DMS153 treated with DMSO at 0.1 percent for 48 hours (cell line): ENCODE measurements around the gene PLA2G2E.
A peak's percentile ranks its signal among the peaks of the same experiment; 100 is the strongest.
"Not testable (repeated sequence)": the region's sequence is repeated elsewhere in the genome, so short reads cannot be mapped to it uniquely, and the experiment has no call there.

ENCODE experiments used
- DNase-seq: peaks from one replicate; lab custom pipeline; 2025; ENCODE audit not compliant: unreplicated experiment; lab: John Stamatoyannopoulos, UW

Gene PLA2G2E

DNA sequence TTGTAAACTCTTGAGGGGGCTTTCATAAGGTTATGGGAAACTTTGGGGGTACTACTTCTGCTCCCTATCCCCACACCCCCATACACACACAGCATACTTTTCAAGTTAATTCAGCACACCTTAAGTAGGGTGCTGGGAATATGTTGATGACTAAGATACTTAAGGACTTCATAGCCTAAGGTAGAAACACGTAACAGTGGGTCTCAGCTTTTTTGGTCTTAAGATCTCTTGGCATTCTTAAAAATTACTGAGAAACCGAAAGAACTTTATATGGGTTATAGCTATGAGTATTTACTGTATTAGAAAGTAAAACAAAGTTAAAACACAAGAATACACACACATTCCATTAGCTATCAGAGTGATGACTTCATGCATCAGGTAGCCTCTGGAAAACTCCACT, 39.1 kb downstream of the PLA2G2E start:
- no peak for DNase-seq

- DNase-seq: peak; percentile 95
Observed at GRCh38 chr1:19882111-19883071, 41.0 kb downstream of the PLA2G2E start, which contains the start of gene OTUD3. Gene OTUD3 (plus strand): TSS chr1:19882395. CDS start chr1:19882514, 119 bp downstream.

- not testable (repeated sequence) for DNase-seq
Observed at GRCh38 chr1:19880841-19881240, 42.6 kb downstream of the PLA2G2E start.

GRCh38 chr1:19879661-19880060, 43.8 kb downstream of the PLA2G2E start:
- DNase-seq: no peak

- no peak for DNase-seq
Observed at GRCh38 chr1:19879227-19879626, 44.2 kb downstream of the PLA2G2E start.

DNA sequence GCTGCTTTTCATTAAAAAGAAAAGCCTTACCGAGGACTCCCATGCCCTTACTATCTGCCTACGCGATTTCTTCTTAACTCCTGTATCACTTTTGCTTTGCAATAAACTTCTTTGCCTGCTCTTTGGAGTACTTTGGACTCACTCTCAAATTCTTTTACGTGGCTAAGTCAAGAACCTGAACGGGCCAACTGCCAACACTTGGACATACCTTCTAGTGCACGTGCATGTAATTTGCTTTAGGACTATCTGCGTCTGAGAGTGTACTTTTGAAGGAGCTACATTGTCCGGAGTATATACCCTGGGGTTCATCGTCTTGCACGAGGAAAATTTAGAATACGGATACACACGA, 44.8 kb downstream of the PLA2G2E start:
- DNase-seq: no peak

DNA sequence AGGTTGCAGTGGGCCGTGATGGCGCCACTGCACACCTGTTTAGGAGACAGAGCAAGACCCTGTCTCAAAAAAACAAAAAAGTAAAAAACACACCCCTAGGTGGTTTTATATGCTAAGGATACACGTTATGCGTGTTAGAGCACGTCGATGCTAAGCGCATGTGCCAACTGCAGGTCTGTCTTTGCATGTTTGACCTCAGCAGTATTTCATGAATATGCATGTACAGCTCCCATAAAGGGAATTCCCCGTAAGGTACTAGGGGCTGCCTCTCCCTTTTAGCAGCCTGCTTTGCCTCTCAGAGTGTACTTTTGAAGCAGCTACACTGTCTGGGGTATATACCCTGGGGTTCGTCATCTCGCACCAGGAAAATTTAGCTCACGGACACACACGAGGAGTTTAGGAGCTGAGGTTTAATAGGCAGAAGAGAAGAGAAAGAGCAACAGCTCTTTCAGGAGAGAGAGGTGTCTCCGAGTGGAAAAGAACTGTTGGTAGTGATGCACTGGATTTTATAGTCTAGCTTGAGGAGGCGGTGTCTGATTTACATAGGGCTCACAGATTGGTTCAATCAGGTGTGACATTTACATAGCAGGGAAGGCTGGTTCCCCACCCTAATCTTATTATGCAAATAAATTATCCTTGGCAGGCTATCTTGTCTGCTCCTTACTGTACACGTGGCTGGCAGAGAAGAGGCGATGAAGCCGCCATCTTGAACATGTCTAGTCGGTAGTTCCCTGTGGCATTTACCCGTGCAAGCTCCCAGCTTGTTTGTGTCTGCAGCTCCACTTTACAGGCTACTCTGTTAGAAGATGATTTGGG, 45.4 kb downstream of the PLA2G2E start:
- DNase-seq: no peak

DNA sequence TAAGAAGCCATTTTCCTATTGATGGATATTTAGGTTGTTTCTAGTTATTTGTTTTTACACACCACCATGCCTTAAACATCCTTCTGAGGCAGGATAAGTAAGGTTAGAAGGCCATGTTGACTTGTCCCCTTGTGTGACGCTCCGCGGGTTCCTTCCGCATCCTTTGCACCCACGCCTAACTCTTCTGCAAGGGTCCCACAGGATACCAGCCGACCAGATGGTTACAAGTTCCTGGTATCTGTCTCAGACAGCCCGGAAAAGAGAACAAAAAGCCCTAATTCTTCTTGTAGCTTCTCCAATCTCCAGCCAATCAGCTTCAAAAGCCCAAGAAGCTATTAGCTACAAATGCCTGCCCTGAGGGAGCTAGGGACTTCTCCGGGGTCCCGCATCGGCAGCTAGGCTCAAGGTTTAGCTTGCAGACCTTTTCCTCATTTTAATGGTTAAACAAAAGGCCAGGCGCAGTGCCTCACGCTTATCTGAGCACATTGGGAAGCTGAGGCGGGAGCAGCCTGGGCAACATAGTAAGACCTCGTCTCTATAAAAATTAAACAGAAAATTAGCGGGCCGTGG, 46.2 kb downstream of the PLA2G2E start:
- DNase-seq: no peak

- DNase-seq: peak; percentile 69
Observed at GRCh38 chr1:19872190-19872589, 51.2 kb downstream of the PLA2G2E start.
